Right atrium auricular region (tissue), 2 donors: ENCODE results near the gene CCDC15. TPM values are rescaled to one million over a fixed set of nuclear protein-coding genes. Genes with fewer than 3 reads are reported as not detected.
A peak's percentile ranks its signal among the peaks of the same experiment; 100 is the strongest.

ENCODE experiments used
- DNase-seq: peaks from one replicate; pipeline ENCODE4 v3.0.0-alpha.2; 2019; ENCODE audit warnings: low spot score
- H3K27ac ChIP-seq, 2 donors: fragments of 200-600 bp; sonication (generic); 1 replicate in 1 of 2; 2 replicates in 1 of 2; pipeline ENCODE4 v1.5.1; 2016 to 2019
- H3K27me3 ChIP-seq, 2 donors: fragments of 200-600 bp; sonication (generic); one replicate each; pipeline versions ENCODE4 v1.5.1 to v1.6.0; 2017 to 2019
- H3K36me3 ChIP-seq: fragments of 200-600 bp; sonication (generic); one replicate; pipeline ENCODE4 v1.5.1; 2016
- H3K4me1 ChIP-seq, 2 donors: fragments of 200-600 bp; sonication (generic); one replicate each; pipeline versions ENCODE4 v1.5.1 to v1.6.0; 2017 to 2019
- H3K4me3 ChIP-seq, 2 donors: fragments of 200-600 bp; sonication (generic); 1 replicate in 1 of 2; 2 replicates in 1 of 2; pipeline ENCODE4 v1.5.1; 2017 to 2019; ENCODE audit warnings: mild to moderate bottlenecking in 1 of 2, moderate library complexity in 1 of 2
- H3K9me3 ChIP-seq, 2 donors: fragments of 200-600 bp; sonication (generic); one replicate each; pipeline ENCODE4 v1.5.1; 2019
- CTCF ChIP-seq, 2 donors: fragments of 200-600 bp; sonication (generic); IDR thresholded peaks; one replicate each; pipeline ENCODE4 v1.5.1; 2019; ENCODE audit warnings: antibody characterized with exemption in 2 of 2
- total RNA-seq, 2 donors: library from RNA; depleted of rRNA; stranded (reverse); fragments of >200 nt; gene quantifications; one replicate each; pipeline ENCODE4 v1.1.0, GENCODE V29; 2016

The CCDC15 gene
- total RNA-seq, 2 donors from 2014 or later = 0.24 TPM; not detected in 1

GRCh38 chr11:125056931-125057692 is 103.1 kb downstream of the CCDC15 start:
- H3K9me3 ChIP-seq = no peaks in the 10 kb centered on the region
- no peaks in the 10 kb centered on the region for H3K36me3 ChIP-seq
- no peak overlapping the region for H3K4me3 ChIP-seq
- no peak overlapping the region for H3K27ac ChIP-seq
- no peaks in the 10 kb centered on the region for H3K27me3 ChIP-seq
- TF ChIP-seq CTCF (IDR thresholded peaks at IDR 0.05) = no peak
- no peak for DNase-seq
- H3K4me1 ChIP-seq = no peaks in the 10 kb centered on the region

- no peak for DNase-seq
- Histone ChIP-seq H3K36me3 (no peaks in the 10 kb centered on the region), H3K4me3 (no peak overlapping the region), H3K4me1 (peaks cover 0 to 4% of the 10 kb centered on the region in 2 donors), H3K27ac (no peak overlapping the region), H3K27me3 (no peaks in the 10 kb centered on the region), H3K9me3 (no peaks in the 10 kb centered on the region)
- TF ChIP-seq CTCF (IDR thresholded peaks at IDR 0.05) = no peak
These were observed 103.7 kb downstream of the CCDC15 start for GRCh38 chr11:125057693-125058016.

- no peak overlapping the region for H3K4me3 ChIP-seq
- no peaks in the 10 kb centered on the region for H3K27me3 ChIP-seq
- no peaks in the 10 kb centered on the region for H3K36me3 ChIP-seq
- H3K27ac ChIP-seq = no peak overlapping the region
- DNase-seq = no peak
- TF ChIP-seq CTCF (IDR thresholded peaks at IDR 0.05) = no peak
- peaks cover 0 to 17% of the 10 kb centered on the region in 2 donors for H3K4me1 ChIP-seq
- H3K9me3 ChIP-seq = no peaks in the 10 kb centered on the region
These were observed 107.3 kb downstream of the CCDC15 start for GRCh38 chr11:125061281-125061680.

- no peaks in the 10 kb centered on the region for H3K36me3 ChIP-seq
- H3K27ac ChIP-seq = peak overlapping the region; percentile 13 to 72
- no peak for TF ChIP-seq CTCF (IDR thresholded peaks at IDR 0.05)
- DNase-seq = no peak
- H3K9me3 ChIP-seq = no peaks in the 10 kb centered on the region
- peaks cover 0 to 17% of the 10 kb centered on the region in 2 donors for H3K4me1 ChIP-seq
- H3K27me3 ChIP-seq = no peaks in the 10 kb centered on the region
- peak overlapping the region; percentile 43 to 63 for H3K4me3 ChIP-seq
These were observed 108.4 kb downstream of the CCDC15 start for GRCh38 chr11:125062218-125062930.

GRCh38 chr11:125062931-125063428 is 109.0 kb downstream of the CCDC15 start, which contains the start of gene SLC37A2:
TSS of gene SLC37A2 (plus strand) at chr11:125063305. CDS start at chr11:125063368, 63 bp downstream.
- H3K9me3 ChIP-seq = no peaks in the 10 kb centered on the region
- H3K27ac ChIP-seq = peak within 1 kb of the TSS; percentile 13 to 72
- peak in 1 of 2 donors; percentile 59 for TF ChIP-seq CTCF (IDR thresholded peaks at IDR 0.05)
- H3K27me3 ChIP-seq = no peaks in the 10 kb centered on the region
- peak; percentile 83 for DNase-seq
- H3K4me3 ChIP-seq = peak within 1 kb of the TSS; percentile 43 to 63
- H3K4me1 ChIP-seq = peaks cover 0 to 17% of the 10 kb centered on the region in 2 donors
- no peaks in the 10 kb centered on the region for H3K36me3 ChIP-seq
